Endometrial microvascular endothelial cells (primary cell): ENCODE results near the gene PPIA. TPM values are rescaled to one million over a fixed set of nuclear protein-coding genes. Genes with fewer than 3 reads are reported as not detected.
"Not testable (repeated sequence)": the region's sequence is repeated elsewhere in the genome, so short reads cannot be mapped to it uniquely, and the experiment has no call there.

Source experiments
- in situ Hi-C: cut with HindIII; loops from 2 replicates; pipeline ENCODE4 v1.10.0; 2017; ENCODE audit warnings: low sequenced_read_pairs, low pct_unique_long_range_greater_than_20kb; ENCODE audit errors: inconsistent ontology term
- total RNA-seq: library from RNA; depleted of rRNA; stranded (reverse); fragments of >200 nt; gene quantifications from one replicate; pipeline ENCODE4 v1.2.3, GENCODE V29; 2015; ENCODE audit errors: inconsistent ontology term

PPIA gene
- total RNA-seq, 1 donor from 2014 or later = 4,454 TPM

DNA sequence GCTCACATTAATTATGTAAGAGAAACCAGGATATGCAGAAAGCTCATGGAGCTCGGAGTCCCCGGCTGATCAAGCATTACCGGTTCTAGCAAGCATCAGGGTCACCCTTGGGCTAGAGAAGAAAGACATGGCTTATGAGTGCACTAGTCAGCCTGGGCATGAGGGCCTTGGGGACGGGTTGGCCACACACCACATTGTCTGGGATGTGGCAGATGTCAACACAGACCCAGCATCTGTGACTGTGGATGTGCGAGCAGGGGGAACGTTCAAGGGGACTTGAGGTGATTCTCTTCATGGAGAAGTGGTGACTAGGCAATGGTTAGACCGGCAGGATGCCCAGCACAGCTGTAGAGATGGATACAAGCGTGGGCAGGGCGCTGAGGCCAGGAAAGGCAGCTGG lies 34.2 kb upstream of the PPIA start:
- in situ Hi-C loops = no loop called here

DNA sequence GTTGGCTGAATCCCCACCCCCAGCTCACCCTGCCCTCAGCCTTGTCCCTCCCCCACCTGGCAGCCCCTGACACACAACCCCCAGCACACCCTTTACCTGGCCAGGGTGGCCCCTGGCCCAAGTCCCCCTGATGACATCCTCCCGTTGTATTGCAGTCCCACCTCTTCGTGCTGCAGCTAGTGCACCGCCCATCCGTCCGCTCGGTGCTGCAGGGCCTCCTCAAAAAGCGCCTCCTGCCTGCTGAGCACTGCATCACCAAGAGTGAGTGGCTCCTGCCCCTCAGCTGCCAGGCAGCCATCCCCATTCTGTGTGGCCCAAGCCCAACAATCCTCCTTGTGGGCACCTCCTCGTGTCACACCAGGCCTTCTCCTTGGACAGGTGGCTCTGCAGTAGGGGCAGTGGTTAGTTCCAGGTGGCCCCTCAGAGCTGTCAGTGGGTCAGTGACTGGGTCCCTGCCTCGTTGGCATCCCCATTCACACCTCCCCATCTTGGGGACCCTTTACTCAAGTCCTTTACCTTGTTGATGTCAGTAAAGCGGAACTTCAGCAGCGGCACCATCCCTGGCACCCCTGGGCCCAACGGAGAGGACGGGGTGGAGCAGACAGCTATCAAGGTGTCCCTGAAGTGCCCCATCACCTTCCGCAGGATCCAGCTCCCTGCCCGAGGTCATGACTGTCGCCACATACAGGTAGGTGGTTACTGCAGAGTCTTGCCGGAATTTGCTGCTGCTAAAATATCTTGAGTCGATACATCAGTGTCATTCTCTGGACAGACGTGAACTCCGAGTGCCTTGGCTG lies 33.6 kb upstream of the PPIA start:
- in situ Hi-C loops = no loop called here

DNA sequence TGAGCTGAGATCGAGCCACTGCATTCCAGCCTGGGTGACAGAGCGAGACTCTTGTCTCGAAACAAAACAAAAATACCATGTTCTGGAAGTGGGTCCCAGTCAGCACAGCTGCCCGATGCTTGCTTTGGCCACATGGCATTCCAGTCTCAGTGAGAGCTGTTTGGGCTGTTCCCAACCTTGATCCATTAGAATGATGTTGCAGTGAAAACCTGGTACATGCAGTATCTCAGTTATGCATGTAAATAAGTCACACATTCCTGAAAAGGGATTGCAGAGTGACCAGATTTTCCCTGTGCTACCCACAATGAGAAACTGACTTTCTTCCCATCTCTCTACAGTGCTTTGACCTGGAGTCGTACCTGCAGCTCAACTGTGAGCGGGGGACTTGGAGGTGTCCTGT lies 32.4 kb upstream of the PPIA start:
- in situ Hi-C loops = no loop called here

DNA sequence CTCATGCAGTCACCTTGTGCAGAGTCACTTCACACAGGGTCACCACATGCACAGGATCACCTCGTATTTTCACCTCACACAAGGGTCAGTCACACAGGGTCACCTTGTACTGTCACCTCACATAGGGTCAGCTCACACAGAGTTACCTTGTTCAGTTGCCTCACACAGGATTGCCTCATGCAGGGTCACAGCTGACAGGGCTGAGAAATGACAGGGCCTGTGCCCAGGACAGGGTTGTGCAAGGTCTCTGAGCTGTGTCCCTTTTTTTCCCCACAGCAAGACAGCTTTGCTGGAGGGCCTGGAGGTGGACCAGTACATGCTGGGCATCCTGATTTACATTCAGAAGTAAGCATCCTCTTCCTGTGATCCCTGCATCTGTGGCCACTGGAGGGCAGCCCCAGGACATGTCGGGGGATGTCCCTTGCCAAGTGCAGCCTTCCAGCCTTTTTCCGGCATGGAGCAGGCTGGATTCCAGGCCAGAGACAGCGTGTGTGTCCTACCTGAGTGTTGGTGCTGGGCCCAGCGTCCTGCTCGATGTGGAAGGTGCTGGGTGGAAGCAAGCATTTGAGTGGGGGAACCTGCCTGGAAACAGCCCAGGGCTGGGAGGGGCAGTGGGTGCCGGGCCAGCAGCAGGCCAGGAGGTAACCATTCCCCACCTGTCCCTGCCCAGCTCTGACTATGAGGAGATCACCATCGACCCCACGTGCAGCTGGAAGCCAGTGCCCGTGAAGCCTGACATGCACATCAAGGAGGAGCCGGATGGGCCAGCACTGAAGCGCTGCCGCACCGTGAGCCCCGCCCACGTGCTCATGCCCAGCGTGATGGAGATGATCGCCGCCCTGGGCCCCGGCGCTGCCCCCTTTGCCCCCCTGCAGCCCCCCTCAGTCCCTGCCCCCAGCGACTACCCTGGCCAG lies 31.6 kb upstream of the PPIA start:
- in situ Hi-C loops = no loop called here

DNA sequence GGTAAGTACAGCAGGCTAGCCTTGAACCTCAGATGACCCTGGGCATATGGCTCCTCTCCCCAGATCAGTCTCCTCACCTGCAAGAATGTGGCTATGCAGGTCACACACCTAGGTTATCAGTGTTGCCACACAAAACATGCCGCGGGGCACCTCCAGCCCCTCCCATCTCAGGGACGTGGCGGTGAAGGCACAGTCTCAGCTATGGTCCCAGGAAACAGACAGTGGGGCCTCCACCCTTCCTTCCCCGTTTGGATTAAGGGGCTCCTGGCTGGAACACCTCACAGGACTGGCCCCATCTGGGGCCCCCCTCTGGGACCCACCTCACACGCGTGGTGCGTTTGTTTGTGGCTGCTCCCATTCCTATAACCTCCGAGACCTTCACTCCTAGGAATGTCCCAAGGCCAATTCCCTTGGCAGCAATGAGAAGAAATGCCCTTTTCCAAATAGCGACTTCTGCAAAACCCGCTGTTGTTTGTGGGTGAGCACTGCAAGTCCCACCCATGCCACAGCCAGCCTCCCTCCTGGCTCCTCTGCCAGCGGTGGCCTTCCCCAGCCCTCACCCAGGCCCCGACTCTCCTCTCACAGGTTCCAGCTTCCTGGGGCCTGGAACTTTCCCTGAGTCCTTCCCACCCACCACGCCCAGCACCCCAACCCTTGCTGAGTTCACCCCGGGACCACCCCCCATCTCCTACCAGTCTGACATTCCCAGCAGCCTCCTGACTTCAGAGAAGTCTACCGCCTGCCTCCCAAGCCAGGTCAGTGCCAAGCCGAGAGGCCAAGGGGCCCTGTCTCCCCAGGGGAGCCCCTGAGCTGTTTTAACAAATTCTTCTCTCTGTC lies 30.7 kb upstream of the PPIA start:
- in situ Hi-C loops = no loop called here

DNA sequence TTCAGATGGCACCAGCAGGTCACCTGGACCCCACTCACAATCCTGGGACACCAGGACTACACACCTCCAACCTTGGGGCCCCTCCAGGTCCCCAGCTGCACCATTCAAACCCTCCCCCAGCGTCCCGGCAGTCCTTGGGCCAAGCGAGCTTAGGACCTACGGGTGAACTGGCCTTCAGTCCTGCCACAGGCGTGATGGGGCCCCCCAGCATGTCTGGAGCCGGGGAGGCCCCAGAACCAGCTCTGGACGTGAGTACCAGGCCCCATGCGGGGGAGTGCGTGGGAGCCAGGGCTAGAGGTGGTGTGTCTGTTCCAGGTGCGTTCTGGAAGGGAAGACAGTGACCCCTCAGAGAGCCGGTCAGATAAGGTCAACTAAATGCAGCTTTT lies 30.1 kb upstream of the PPIA start:
- in situ Hi-C loops = no loop called here

DNA sequence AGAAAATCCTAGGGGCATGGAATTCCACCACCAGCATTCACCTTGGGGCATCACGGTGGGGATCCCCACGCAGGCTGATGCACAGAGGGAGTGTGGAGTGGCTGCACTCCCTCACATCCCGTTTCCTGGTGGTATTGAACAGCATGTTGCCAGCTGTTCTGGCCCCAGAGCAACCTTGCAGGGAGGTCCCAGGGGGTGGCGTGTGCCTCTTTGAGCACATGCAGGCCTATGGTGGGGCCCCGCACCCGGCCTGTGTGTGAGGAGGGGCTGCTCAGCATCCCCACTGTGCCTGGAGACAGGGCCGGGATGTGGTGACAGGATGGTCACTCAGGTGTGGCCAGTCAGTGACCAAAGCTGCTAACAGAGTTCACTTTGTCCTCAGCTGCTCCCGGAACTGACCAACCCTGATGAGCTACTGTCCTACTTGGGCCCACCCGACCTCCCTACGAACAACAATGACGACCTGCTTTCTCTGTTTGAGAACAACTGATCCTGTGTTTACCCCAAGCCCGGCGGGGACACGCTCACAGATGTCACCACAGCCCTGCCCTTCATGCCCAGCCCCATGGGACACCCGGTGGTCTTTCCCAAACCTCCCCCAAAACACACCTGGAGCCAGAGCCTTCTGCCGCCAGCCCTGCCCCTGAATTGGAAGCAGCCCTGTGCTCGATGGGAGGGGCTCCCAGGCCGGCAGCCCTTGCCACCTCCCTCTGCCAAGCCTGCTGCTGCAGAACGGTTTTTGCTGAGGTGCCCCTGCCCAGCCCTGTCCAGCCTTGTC lies 29.2 kb upstream of the PPIA start:
- in situ Hi-C loops = no loop called here

DNA sequence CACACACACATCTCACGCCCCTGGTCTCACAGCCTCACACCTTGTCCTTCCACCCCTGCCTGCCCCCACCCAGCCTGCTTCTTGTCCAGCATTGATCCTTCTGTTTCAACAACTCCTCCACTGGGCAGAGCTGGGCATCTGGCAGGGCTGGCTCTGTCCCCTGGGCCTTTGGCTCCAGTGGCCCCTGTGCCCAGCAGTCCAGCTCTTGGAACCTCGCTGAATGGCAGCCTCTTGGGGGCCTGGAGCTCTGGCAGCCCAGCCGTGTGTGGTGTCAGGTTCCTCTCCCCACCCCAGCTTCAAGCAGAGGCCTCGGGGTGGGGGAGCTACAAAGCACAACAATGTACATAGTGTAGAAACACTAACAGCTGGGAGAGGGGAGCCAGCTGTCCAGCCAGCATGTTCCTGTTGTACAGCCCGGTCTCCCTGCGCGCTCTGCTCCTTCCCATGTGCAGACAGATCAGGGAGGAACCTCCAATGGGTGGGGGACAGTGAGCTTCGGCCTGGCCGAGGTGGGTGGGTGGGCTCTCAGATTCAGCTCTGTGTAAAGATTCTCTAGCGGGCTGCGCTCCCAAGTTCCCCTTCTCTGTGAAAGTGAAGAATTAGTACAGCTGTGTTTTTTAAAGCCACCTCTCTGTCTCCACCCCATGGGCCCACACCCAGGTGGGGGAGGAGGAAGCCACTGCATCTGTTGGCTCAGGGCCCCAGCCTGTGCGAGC lies 28.4 kb upstream of the PPIA start:
- in situ Hi-C loops = no loop called here

DNA sequence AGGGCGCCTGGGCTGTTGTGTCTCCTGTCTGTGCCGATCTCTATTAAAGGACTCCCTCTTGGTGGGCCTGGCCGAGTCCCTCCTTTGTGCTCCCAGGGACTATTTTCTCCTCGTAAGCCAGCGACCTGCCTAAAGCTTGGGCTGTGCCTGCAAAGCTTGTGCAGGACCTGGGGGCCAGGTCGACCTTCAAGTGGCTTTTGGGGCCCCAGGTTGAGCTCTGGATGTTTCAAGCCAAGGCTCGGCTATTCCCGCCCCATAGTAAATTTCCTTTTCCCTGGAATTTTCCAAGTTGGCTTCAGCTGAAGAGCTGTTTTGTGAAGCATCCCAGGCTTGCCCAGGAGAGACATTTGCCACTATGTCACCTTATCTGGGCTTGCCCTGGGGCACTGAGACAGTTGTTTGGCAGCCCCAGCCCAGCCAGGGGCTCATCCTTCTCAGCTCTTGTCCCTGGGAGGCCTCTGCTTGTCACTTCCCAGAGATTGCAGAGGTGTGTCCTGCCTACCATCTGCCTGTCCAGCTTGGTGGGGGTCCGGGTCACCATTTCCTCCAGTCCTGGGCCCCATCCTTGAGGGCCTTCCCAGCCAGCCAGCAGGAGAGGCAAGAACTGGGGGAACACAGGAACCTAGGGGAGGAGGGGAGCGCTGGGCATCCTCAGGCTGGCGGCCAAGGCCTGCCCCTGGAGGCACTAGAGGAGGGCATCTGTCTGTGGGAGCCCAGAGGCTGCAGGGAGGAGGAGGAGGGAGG lies 27.7 kb upstream of the PPIA start:
- in situ Hi-C loops = no loop called here

DNA sequence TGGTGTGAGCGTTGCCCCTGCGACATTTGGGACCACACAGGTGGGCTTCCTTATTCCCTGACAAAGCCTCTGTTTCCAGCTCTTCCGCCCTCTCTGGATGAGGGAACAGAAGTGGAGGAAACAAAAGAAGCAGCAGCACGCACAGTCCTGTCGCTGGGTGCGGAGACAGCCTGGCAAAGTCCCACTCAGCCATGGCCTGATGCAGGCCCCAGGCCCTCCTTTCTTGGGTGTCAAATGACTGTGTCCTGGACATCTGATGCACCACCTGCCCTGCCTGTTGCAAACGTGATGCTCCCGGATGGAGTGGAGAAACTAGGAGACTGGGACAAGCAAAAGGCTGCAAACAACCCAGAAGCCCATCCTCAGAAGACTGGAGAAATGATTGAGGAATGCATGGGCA lies 27.1 kb upstream of the PPIA start:
- in situ Hi-C loops = no loop called here

DNA sequence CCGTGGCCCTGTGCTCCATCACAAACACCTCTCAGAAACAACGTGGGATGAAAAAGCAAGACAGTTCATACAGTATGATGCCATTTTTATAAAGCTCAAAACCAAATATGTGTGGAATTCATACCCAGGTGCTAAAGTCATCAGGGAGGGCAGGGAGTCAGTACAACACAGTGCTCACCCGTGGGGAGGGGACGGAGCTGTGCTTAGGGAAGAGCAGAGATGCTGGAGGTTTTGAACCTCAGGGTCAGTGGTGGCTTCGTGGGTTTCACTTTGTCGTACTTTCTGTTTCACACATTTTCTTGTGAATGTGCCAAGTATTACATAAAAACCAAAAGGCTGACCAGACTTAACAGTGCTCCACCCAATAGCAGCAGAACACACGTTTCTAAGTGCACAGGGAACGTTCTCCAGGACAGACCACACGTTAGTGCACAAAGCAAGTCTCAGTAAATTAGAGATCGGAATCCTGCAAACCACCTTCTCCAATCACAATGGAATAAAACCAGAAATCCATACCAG lies 26.6 kb upstream of the PPIA start:
- in situ Hi-C loops = no loop called here

DNA sequence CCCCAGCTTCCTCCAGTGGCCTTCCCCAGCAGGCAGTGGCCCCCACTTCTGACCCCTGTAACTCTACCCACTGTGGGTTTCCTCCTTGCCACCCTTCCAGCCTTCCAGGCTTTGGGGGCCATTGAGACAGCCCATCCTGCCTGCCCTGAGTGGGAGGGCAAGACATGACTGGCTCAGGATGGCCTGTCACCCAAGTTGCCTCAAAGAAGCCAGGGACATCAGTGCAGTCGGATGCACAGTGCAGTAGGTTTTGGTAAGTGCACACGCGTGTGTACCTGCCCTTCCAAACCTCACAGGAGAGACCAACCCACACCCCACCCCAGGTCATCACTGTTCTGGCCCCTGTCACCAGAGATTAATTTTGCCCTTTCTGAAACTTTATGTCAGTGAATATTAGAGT lies 25.1 kb upstream of the PPIA start:
- in situ Hi-C loops = no loop called here

DNA sequence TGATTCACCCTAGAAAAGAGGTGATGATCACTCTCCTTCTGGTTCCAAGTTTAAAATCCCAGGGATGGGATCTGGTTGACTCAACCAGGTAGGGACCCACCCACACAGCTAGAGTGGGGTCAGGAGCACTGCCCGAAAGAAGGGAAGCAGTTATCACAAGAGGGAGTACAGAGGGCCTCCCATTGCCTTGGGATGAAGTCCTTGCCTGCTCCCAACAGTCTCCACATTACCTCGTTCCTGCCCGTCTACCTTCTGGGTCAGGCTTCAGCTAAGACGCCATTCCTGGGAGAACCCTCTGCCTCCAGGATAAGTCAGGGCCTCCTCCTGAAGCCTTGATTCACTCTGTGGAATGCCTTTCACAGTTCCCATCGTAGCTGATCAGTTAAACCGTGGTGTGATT lies 24.0 kb upstream of the PPIA start:
- in situ Hi-C loops = no loop called here

DNA sequence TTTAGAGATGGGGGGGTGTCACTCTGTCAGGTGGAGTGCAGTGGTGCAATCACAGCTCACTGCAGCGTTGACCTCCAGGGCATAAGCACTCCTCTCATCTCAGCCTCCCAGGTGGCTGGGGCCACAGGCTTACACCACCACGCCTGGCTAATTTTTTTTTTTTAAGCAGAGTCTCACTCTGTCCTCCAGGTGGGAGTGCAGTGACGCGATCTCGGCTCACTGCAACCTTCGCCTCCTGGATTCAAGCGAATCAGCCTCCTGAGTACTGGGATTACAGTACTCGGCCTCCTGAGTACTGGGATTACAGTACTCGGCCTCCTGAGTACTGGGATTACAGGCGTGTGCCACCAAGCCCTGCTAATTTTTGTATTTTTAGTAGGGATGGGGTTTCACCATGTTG lies 23.6 kb upstream of the PPIA start:
- in situ Hi-C loops = no loop called here

DNA sequence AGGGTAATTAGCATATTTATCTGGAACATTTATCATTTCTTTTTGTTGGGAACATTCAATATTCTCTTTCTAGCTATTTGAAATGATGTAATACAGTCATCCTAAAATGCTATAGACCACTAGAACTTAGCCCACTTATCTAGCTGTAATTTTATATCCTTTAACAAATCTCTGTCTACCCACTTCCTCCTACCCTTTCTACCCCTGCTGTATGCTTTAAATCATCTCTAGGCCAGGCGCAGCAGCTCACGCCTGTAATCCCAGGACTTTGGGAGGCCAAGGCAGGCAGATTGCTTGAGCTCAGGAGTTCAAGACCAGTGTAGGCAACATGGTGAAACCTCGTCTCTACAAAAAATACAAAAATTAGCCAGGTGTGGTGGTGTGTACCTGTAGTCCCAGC lies 22.0 kb upstream of the PPIA start:
- in situ Hi-C loops = not testable (repeated sequence)

DNA sequence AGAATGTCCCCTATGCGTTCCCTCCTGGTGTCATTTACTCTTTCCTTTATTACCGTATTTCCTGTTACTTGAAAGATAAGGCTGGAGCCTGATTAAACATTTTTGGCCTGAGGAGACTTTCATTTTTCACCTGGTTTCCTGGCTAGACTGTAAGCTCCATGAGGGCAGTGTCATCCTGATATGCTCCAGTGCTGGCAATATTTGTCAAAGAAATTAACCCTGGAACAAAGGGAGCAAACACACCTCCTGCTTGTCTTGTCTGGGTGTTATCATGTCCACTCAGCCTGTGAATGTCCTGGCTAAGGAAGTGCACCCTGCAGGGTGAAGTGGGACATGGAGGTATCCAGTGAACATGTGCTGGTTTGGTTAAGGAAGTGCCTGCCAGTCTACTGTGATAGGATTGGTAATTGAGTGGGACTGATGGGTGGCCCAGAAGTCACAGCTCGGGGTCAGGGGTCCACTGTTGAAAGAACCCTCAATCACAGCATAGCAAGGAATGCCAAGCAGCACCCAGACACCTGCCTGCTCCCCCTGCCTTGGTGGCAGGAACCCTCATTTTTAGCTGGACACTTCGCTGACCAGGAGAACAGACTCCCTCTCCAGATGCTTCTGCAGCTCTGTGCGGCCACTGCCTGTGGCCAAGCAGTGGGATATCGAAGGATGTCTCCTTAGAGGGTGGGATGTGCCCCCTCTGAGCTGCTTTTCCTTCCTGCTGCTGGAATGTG lies 20.9 kb upstream of the PPIA start:
- in situ Hi-C loops = no loop called here

DNA sequence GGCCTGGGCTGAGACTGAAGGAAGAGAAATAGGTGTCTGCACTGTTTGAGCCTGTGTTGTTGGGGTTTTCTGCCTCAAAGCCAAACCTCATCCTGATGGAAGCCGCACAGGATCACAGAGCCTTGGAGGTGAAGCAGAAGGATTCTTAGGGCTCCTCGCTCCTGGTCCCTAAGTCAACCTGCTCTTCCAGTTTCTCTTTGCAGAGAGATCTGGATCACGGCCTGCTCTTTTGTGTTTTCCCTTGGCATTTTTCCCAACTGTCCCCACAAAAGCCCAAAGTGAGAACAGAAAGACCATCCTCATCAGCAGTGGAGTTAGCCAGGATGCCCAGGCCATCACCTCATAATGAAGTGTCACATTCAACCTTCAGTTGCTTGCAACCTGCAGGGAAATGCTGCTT lies 20.3 kb upstream of the PPIA start:
- in situ Hi-C loops = no loop called here
